ENCODE data around the gene ADIRF.
A peak's percentile ranks its signal among the peaks of the same experiment; 100 is the strongest.
"Not testable (repeated sequence)": the region's sequence is repeated elsewhere in the genome, so short reads cannot be mapped to it uniquely, and the experiment has no call there.

ADIRF gene

DNA sequence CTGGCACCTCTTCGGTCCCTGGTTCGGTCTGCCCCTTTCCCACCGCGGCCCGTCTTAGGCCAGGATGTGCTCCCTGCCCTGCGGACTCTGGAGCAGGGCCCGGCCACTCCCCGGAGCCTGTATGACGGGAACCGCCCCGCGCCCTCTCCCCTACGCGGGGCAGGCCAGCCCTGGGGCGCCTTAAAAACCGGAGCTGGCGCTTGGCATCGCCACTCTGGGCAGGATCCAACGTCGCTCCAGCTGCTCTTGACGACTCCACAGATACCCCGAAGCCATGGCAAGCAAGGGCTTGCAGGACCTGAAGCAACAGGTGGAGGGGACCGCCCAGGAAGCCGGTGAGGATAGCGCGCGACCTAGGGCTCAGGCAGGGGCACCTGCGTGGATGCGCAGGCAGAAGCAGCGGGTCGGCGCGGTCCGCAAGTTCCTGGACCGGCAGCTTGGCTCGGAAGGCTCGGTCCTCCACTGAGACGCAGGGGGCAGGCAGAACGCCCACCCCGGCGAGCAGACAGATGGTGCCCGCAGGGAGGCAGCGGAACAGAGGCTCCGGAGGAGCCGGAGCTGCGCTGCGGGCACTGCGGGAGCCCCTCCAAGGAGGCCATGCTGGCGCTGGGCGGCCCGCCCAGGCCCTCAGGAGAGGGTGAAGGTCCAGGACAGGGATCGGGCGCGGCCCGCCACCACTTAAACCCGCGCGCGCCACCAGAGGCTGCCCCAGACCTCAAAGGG is at the start of gene ADIRF:
Gene ADIRF, plus strand, starts transcription at position 212 of the 723 bp plus-strand sequence. Its CDS starts 63 bp downstream, at position 275.
- no peak for DNase-seq (ENCODE audit: low spot score)

GRCh38 chr10:86922553-86922961 is 45.7 kb upstream of the ADIRF start:
- DNase-seq (ENCODE audit: low spot score) = no peak

- no peak for DNase-seq (ENCODE audit: low spot score)
Measured at GRCh38 chr10:86929468-86930380, 38.6 kb upstream of the ADIRF start.

GRCh38 chr10:86931872-86932271 is 36.4 kb upstream of the ADIRF start:
- no peak for DNase-seq (ENCODE audit: low spot score)

DNA sequence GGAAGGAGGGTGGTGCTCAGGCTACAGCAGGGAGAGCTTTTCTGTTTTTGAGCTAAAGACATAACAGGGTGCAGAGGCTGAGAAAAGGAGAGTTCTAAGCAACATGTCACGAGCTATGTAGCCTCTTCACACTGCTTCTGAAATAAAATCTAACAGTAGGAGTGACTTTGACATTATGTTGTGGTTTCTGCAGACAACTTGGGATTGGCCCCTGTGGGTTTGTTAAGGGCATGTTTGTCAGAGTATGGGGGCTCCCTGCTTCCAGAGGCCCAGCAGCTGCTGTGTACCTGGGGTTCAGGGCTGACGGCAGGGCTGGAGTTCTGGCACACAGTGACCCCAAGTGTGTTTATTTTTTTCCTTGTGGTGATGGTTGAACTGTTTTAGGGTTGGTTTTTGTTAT is 35.6 kb upstream of the ADIRF start:
- no peak for DNase-seq (ENCODE audit: low spot score)

- DNase-seq (ENCODE audit: low spot score) = not testable (repeated sequence)
Measured at GRCh38 chr10:86934162-86934711, 34.0 kb upstream of the ADIRF start.

DNA sequence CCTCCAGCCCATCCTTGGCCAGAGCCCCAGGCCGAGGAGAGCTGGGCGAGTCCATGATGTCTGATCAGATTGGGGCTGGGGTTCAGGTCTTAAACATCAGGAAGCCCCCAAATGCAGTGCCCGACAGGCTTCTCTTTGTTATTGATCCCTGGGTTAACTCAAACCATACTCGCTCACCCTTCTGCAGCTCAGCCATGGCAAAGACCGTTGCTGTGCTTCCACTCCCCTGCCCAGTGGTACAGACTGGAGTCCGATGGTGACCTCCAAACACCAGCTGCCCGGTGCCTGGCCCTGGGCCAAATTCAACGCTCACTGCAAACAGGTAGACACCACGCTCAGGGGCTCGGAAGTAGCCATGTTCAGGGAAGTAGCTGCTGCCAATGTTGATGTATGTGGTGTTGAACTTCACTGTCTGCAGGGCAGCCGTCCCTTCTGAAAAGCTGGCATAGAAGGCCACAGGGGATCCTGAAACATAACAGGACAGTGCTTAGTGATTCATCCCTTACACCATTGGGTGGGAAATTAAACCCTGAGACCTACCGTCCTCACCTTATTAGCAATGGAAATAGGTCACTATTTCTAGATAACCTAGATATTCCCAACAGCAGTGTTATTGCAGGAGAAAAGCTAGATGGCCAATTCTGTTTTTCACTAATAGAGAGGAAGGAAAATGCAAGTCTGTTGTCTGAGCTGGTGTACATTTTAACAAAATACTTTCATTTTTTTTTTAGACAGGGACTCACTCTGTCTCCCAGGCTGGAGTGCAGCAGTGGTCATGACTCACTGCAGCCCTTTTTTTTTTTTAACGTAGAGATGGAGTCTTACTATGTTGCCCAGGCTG is 31.4 kb upstream of the ADIRF start:
- no peak for DNase-seq (ENCODE audit: low spot score)

DNA sequence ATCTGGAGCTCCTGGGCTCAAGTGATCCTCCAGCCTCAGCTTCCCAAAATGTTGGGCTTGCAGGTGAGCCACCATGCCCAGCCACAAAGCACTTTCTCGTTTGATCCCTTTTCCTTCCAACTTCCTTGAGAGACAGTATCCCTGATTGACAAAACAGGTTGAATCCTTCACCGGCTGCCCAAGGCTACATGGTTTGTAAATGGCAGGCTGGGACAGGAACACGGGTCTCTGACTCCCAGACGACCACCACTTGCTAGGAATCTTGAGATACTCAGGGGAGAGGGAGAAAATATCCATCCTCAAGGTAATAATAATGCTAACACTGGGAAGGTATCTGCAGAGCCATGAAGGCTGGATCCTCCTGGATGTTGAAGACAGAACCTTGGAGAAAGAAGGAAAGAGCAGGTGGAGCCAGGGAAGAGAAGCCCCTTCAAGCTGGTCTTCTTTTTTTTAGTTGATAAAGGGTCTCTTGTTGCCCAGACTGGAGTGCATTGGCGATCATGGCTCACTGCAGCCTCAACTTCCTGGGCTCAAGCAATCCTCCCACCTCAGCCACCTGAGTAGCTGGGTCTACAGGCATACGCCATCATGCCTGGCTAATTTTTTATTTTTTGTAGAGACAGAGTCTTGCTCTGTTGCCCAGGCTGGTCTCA is 30.7 kb upstream of the ADIRF start:
- no peak for DNase-seq (ENCODE audit: low spot score)

DNA sequence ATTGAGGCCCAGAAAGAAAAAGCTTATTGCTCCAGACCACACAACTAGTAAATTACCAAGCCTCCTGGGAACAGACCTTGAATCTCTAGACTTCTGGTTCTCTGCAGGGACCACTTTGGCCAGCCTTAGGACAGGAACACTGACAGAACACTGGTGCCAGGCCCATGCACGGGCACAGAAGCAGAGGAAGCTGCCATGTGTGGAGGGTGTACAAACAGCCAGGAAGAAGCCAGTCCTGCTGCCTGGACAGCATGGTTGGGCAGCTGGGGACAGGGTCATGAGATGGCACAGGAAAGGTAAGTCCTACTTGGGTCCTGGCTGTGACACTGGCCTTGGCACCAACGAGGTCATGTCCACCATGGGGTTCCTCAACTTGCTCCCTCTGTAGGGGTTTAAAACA is 30.0 kb upstream of the ADIRF start:
- DNase-seq (ENCODE audit: low spot score) = no peak

DNA sequence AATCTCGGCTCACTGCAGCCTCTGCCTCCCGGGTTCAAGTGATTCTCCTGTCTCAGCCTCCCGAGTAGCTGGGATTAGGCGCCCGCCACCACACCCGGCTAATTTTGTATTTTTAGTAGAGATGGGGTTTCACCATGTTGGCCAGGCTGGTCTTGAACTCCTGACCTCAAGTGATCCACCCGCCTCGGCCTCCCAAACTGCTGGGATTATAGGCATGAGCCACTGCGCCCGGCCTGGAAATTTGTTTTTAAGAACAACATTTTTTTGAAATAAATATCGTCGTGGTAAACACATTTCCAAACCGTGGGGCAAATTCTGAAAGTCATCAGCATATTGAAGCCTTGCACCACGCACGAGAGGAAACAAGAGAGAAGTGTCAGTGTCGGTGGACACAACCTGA is 28.2 kb upstream of the ADIRF start:
- not testable (repeated sequence) for DNase-seq (ENCODE audit: low spot score)

DNA sequence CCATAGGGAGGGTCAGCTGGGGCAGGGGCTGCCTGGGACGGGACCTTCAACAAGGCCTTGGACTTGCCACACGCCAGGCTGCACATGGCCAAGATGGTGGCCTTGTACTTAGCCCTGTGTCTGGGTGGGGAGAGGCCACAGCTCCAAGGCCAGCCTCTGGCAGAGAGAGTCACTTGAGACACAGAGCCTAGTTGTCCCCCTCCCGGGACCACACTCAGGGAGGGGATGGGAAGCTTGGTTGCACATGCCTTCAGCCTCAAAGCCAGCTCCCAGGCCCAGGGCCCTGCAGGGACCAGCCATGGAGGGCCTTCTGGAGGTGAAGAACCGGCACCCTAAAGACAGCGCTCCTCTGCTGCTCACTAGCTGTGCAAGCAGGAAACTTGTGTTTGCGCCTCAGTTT is 27.6 kb upstream of the ADIRF start:
- DNase-seq (ENCODE audit: low spot score) = no peak

DNA sequence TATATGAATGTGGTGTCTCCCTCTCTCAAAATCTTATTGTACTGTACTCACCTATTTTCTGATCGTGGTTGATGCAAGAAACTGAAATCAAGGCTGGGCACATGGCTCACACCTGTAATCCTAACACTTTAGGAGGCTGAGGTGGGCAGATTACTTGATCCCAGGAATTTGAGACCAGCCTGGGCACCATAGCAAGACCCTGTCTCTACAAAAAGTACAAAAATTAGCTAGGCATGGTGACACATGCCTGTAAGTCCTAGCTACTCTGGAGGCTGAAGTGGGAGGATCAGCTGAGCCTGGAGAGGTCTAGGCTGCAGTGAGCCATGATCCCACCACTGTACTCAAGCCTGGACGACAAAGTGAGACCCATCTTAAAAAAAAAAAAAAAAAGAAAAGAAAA is 26.9 kb upstream of the ADIRF start:
- DNase-seq (ENCODE audit: low spot score) = no peak

- no peak for DNase-seq (ENCODE audit: low spot score)
Measured at GRCh38 chr10:86941991-86942421, 26.3 kb upstream of the ADIRF start.

GRCh38 chr10:86942441-86943315 is 25.6 kb upstream of the ADIRF start:
- no peak for DNase-seq (ENCODE audit: low spot score)

DNA sequence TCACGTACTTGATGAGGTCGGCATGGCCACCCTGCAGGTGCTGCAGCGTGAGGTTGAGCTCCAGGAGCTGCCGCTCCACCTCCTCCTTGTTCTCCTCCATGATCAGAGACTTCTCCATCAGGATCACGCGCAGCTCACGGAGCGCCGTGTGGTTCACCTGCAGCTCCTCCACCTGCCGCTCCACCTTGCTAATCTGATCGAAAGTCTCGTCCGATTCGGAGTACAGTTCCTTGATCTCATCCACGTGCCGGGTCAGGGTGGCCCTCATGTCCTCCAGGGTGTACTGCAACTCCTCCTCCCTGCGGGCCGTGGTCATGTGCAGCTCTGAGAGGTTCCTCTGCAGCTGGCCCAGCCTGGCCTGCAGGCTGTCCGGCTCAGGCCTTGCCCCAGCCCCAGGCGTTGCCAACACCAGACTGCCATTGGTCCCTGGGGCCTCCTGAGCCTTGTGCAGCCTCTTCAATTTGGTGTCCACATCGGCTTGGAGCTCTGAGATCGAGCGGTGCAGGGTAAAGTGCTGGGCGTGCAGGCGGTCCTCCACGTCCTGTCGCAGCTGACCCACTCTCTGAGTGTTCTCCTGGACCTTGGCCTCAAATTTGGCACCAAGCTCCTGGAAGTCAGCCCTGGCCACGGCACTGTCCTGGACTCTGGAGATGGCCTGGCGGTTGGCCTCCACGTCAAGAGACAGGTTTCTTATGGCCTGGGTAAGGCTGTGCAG is 24.8 kb upstream of the ADIRF start:
- no peak for DNase-seq (ENCODE audit: low spot score)

DNA sequence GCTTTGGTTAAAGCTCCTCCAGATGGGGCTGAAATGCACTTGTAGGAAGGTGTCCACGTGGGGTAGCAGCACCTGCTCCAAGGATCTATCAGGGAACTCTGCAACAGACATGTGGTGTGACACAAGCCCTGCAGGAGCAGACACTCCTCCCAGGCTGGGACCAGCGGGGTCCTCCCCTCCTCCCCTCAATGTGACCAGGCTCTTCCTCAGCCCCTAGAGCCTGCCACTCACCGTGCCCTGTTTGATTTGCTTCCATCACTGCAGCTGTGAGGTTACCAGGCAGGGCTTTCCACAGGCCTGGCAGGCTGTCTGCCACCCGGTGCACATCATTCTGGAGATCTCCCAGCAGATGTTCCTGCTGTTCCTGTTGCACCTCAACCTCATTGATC is 24.3 kb upstream of the ADIRF start:
- DNase-seq (ENCODE audit: low spot score) = no peak

- no peak for DNase-seq (ENCODE audit: low spot score)
Measured at GRCh38 chr10:86944471-86944870, 23.8 kb upstream of the ADIRF start.

- no peak for DNase-seq (ENCODE audit: low spot score)
Measured at GRCh38 chr10:86944907-86945306, 23.4 kb upstream of the ADIRF start.

GRCh38 chr10:86945361-86946212 is 22.7 kb upstream of the ADIRF start:
- peak; percentile 44 for DNase-seq (ENCODE audit: low spot score)
